ENCODE results near the gene SLC25A18.
"Not testable (repeated sequence)": the region's sequence is repeated elsewhere in the genome, so short reads cannot be mapped to it uniquely, and the experiment has no call there.

The SLC25A18 gene, protein sequence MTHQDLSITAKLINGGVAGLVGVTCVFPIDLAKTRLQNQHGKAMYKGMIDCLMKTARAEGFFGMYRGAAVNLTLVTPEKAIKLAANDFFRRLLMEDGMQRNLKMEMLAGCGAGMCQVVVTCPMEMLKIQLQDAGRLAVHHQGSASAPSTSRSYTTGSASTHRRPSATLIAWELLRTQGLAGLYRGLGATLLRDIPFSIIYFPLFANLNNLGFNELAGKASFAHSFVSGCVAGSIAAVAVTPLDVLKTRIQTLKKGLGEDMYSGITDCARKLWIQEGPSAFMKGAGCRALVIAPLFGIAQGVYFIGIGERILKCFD

DNA sequence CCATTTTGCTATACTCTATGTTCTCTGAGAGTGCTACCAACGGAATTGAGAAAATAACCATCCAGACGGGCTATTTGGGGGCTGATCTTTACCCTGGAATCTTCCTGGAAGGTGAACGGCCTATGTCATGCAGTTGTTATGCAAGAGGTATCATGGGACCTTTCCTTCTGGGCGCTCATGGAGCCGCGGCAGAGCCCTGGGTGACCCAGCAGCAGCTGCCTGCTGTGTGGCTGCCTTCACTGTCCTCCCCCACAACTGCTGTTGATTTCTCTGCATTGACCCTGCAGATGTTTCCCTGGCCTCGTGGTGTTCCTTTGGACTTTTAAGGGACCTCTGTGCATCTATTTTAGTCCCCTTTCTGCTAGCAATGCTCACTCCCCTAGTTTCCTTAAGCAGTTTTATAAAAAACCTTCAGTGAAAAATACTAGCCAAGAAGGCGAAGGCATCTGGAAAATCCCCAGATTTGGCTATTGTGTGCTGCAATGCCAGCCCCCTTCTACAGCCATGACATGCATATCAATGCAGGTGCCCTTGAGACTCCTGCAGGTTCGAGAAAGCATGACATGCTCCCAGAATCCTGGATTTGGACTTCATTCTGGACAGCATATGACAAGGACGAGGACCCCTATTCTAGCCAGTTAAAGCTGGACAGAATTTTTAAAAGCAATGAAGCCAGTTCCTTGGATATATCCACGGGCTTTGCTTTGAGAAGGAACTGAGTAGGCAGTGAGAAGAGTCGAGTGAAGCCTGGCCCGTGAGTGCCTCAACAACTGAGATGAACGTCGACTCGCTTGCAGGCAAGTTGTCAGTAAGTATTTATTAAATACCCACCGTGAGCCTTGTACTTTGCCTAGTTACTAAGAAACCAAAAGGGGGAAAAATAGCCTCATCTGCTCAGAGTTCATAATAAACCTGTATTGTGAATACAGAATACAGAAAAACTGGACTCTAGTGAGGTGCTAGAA is at the start of gene SLC25A18:
Gene SLC25A18 (plus strand): TSS at position 593 of the 965 bp plus-strand sequence. CDS start 16,447 bp downstream, outside the sequence.
- no peak for DNase-seq

DNA sequence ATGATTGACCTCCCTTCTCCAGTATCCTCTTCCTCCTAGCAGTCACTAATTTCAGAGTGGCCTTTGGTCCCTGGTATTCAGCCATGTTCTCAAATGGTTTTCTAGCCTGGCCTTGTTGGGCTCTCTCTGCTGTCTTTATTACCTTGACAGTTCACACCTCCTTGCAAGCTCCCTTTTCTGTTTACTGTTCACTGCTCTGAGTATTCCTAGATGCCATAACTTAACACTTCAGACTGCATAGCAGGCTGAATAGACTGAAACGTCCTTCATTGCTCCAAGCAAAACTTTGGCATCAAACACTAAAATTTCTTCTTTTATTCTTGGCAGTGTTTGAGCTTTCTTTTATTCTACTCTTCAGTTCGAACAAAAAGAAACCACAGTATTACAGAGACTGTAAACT is 49.7 kb upstream of the SLC25A18 start:
- DNase-seq = no peak

DNA sequence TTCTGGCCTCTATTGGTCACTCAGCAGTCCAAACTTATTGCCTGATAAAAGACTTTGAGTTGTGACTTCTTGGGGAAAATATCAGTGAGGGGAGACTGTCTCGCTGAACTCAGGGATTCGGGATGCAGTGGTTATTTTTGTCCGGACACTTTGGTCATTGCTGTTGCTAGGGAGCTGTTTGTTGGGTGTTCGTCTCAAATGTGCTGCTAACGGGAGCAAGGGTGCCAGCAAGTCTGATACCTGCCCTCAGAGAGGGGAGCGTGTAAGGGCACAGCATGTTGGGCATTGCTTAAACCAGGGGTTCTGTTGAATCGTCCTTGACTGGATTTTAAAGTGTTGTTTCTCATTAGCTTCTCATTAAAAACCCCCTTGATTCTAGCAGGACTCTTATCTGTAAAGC is 49.2 kb upstream of the SLC25A18 start:
- DNase-seq = no peak

DNA sequence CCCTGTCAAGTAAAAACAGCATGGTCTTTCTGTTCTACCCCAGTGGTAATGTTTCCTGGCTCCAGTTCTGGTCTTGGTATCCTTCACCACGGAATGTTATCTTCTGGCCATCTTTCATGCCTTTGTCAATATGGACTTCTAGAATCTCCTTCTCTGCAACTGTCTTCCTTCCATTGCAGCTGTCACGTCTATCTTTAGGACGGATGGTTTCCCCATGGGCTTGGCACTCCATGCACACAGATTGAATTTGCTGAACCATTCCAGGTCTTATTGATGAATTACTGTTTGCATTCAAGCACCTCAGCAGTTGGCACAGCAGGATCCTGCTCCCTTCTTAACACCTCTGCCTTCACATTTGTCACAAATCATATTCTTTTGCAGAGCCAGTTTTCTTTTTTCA is 44.9 kb upstream of the SLC25A18 start:
- no peak for DNase-seq

DNA sequence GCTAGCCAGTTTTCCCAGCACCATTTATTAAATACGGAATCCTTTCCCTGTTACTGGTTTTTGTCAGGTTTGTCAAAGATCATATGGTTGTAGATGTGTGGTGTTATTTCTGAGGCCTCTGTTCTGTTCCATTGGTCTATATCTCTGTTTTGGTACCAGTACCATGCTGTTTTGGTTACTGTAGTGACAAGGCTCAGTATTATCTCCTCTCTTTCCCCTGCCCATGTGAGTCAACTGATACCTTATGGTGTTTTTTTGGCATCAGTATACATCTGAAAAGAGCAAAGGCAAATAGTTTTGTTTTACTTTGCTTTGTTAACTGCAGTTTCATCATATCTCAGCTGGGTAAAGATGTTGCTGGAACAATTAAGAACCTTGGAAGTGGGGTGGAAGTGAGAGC is 41.3 kb upstream of the SLC25A18 start:
- not testable (repeated sequence) for DNase-seq

DNA sequence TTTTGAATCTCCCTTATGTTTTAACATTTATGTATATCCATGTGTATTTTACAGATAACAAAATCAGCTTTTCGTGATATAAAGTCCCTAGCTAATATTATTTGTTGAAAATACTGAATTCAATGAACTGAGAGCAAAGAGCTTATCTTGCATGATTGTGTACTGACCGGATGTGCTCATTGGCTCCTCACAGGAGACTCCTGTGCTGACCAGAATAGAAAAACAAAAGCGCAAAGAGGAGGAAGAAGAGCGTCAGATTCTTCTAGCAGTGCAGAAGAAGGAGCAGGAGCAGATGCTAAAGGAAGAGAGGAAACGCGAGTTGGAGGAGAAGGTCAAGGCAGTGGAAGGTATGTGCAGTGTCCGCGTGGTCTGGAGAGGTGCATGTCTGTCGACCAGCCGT is 39.4 kb upstream of the SLC25A18 start:
- DNase-seq = no peak

DNA sequence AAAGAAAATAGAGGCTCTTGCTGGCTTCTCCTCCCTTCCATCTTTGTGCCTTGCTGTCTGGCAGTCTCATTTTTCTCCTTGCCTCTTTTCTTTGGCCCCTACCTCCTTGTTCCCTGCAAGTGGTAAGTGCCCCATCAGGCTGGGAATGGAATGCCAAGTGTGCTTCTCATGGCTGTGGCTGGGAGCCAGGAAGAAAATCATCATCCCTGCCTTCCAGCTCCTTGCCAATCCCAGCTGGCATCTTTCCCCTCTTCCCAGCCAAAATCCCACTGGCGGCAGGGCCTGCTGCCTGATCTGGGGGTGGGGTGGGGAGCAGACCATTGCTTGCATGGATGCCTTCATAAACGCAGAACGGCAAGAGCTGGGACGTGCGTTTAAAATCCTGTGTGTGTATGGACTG is 27.0 kb upstream of the SLC25A18 start:
- no peak for DNase-seq

DNA sequence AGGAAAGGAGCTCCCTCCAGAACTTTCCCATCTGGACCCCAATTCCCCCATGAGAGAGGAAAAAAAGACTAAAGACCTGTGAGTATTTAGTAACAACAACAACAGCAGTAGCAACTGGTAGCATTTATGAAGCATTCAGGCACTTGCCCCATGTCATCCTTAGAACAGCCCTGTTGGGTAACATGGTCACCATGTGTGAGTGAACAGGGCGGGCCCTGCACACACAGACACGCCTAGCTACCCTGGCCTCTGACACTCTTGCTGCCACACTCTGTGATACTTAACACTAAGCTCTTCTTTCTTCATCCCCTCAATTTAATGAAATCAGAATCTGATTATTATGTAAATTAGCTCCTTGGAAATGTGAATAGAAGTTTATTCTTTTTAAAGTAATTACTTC is 26.1 kb upstream of the SLC25A18 start:
- DNase-seq = no peak

DNA sequence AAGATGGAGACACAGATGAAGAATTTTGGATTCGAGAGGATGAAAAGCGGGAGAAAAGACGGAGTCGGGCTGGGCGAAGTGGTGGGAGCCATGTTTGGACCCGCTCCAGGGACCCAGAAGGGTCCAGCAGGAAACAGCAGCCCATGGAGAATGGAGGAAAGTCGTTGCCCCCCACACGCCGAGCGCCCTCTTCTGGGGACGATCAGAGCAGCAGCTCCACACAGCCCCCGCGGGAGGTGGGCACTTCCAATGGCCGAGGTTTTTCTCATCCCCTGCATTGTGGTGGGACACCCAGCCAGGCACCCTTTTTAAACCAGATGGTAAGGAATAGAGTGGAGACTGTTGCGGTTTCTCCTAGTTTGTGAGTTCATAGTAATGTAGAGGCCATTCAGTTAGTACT is 22.8 kb upstream of the SLC25A18 start:
- no peak for DNase-seq

DNA sequence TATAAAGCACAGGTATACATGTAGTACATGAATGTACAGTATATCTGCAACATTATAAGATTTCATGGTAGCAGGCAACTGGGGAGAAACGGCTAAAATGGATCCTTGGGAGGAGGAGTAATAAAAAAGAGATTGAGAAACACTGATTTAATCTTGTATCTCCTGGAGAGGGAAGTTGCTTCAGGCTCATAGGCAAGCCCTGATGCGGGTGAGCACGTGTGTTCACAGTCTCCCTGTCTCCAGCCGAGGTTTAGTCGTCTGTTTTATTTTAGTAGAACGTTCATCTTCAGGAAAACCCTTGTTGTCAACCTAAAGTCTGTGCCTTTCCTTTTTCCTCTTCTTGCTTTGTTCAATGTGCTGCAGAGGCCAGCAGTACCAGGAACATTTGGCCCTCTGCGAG is 21.8 kb upstream of the SLC25A18 start:
- no peak for DNase-seq

DNA sequence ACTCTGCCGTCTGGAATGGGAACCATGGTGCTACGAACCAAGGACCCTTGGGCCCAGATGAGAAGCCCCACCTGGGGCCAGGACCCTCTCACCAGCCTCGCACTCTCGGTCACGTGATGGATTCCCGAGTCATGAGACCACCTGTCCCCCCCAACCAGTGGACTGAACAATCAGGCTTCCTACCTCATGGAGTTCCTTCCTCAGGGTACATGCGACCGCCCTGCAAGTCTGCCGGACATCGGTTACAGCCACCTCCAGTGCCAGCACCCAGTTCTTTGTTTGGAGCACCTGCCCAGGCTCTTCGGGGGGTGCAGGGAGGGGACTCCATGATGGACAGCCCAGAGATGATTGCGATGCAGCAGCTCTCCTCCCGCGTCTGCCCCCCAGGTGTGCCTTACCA is 20.8 kb upstream of the SLC25A18 start:
- DNase-seq = no peak

DNA sequence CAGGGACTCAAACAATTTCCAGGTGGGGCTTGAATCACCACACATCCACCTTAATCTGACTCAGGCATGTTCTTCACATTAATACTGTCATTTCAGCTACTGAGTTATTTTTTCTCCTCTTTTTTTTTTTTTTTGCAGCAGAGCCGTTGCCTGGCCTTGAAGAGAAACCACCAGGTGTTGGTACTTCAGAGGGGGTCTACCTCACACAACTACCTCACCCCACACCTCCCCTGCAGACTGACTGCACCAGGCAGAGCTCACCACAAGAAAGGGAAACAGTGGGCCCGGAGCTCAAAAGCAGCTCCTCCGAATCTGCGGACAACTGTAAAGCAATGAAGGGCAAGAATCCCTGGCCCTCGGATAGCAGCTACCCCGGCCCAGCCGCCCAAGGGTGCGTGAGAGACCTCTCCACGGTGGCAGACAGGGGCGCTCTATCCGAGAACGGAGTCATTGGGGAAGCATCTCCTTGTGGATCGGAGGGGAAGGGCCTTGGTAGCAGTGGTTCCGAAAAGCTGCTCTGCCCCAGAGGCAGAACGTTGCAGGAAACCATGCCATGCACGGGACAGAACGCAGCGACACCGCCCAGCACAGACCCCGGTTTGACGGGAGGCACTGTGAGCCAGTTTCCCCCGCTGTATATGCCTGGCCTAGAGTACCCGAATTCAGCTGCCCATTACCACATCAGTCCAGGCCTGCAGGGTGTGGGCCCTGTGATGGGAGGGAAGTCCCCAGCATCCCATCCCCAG is 15.1 kb upstream of the SLC25A18 start:
- no peak for DNase-seq

DNA sequence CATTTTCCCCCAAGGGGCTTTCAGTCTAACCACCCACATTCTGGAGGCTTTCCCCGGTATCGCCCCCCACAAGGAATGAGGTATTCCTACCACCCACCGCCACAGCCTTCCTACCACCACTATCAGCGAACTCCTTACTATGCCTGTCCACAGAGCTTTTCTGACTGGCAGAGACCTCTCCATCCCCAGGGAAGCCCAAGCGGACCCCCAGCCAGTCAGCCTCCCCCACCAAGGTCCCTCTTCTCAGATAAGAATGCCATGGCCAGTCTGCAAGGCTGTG is 14.6 kb upstream of the SLC25A18 start:
- DNase-seq = no peak

DNA sequence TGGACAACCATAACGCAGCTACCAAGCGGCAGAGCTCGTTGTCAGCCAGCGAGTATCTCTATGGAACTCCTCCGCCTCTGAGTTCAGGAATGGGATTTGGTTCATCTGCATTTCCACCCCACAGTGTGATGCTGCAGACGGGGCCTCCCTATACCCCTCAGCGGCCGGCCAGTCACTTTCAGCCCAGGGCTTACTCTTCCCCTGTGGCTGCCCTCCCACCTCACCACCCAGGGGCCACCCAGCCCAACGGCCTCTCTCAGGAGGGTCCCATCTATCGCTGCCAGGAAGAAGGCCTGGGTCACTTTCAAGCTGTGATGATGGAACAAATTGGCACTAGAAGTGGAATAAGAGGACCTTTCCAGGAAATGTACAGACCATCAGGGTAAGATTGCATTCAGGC is 14.1 kb upstream of the SLC25A18 start:
- DNase-seq = no peak

DNA sequence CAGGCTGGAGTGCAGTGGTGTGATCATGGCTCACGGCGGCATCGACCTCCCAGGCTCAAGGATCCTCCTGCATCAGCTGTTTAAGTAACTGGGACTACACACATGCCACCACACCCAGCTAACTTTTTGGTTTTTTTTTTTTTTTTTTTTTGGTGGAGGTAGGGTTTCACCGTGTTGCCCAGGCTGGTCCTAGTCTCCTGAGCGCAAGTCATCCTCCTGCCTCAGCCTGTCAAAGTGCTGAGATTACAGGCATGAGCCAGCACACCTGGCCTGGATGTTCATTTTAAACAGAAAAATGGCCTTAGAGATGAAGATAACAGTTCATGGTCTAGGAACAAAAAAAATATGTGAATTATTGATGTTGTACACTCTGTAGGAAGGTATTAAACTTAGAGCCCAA is 13.6 kb upstream of the SLC25A18 start:
- DNase-seq = no peak

DNA sequence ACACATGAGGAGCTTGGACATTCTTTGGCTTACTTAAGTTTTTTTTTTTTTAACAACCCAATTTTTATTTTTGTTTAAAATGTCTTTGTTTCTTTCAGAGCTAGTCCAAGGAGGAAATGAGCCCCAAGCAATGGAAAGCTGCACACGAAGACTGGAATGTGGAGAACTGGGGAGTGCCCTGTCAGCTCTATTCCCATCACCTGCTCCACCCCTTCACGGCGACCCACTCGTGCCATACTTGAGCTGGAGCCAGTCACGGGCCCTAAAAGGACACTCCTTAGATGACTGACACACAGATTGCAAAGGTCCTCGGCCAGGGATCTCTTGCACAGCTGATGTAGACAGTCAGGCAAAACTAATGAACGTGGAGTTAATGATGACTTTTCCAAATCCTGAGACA is 10.6 kb upstream of the SLC25A18 start:
- DNase-seq = no peak

DNA sequence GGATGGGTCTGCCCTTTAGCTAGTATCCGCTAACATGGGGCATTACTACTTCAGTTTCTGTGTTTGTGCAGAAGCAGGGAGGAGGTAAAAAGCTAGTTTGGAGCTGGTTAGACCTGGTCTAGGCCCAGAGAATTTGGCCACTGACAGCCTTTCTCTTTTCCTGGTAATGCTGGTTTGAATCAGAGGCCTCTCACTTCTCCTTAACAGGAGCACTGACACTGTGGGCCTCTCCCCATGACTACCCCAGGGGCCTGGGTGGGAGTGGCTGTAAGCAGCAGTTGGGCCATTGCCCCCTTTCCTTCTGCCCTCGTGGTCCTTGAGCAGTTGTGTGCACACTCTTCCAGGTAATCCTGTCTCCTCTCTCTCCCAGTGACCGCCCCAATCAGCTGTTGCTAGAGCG is 8.5 kb upstream of the SLC25A18 start:
- DNase-seq = no peak

DNA sequence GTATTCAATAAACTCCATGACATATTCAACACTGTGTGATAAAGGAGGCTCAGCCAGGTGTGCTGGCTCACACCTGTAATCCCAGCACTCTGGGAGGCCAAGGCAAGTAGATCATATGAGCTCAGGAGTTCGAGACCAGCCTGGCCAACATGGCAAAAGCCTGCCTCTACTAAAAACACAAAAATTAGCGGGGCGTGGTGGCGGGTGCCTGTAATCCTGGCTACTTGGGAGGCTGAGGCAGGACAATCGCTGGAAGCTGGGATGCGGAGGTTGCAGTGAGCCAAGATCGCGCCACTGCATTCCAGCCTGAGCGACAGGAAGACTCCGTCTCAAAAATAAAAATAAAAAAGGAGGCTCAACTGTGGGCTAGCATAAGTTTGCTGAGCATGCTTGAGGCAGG is 4.1 kb upstream of the SLC25A18 start:
- DNase-seq = no peak

DNA sequence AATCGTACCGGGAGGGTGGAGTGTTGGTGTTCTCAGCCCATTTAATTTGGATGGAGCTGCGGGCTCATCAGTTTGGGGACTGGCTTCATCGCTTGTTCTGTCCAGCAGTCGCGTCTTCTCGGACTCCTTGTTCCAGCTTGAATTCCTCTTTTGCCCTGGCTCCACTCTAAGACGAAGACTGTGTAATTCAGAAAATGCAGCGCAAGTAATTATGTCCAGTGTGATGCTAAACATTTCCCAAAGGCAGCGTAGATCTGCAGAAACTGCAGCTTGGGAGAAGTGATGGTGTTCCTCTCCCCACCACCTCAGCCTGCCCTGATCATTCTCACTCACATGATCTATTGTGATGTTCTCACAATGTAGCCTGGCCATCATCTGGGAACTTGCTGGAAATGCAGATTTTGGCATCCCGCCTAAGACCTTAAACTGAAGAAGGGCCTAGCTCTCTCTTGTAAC is 666 bp downstream of the SLC25A18 start:
- no peak for DNase-seq

DNA sequence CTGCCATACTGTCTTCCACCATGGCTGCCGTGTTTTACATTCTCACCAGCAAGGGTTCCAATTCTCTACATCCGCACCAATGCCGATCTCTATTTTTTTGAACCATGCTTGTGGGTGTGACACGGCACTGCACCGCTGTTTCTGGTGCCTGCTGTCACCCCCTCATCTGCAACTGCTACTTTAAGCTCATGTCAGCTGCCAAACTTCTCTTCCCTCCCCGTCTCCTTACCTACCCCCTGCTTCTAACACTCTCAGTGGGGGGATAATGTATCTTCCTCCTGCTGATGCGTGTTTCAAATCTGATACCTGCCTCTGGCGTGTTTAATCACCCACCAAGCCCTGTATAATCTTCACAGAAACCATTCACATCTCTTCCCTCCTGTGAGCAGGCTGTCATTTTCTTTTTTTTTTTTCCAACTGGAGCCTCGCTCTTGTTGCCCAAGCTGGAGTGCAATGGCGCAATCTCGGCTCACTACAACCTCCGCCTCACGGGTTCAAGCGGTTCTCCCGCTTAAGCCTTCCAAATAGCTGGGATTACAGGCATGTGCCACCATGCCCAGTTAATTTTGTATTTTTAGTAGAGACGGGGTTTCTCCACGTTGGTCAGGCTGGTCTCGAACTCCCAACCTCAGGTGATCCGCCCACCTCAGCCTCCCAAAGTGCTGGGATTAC is 2.9 kb downstream of the SLC25A18 start:
- DNase-seq = not testable (repeated sequence)

DNA sequence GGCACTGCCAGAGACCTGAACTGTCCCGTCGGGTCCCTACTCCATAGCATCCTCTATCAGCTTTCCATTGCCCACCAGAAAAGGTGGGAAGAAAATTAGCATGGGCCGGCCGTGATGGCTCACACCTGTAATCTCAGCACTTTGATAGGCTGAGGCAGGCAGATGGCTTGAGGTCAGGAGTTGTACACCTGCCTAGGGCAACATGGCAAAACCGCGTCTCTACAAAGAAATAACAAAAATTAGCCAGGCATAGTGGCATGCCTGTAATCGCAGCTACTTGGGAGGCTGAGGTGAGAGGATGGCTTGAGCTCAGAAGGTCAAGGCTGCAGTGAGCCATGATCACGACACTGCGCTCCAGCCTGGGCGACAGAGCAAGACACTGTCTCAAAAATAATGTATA is 3.5 kb downstream of the SLC25A18 start:
- no peak for DNase-seq

DNA sequence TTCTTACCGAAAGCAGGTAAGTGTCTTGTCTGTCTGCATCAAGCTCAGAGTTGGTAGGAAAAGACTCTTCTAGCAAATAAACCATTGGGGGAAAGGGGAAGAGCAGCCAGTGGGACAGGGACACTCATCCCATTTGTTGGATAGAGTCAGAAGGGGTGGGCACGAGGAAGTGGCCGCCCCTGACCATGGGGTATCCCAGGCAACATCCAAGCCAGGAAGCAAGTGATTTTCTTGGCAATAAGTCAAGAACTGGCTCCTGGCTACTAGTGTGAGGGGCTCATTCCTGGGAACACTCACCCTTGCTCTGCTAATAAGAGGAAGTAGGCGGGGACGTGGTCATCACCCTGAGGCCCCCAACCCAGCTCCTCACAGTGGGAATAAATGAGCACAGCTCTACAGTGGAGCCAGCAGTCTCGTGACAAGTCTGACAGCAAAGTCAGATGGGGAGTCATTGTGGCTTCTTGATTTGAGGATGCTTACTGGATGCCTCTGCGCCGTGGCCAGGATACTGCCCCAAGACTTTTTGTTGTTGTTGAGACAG is 6.7 kb downstream of the SLC25A18 start:
- no peak for DNase-seq

Measured in DMS53 (cell line).